HK-2 (cell line): ENCODE measurements around the gene ADRM1.

Experiments used
- DNase-seq: peaks from one replicate; pipeline ENCODE4 v3.0.0-alpha.2; 2018; ENCODE audit not compliant: unreplicated experiment

Gene ADRM1, protein sequence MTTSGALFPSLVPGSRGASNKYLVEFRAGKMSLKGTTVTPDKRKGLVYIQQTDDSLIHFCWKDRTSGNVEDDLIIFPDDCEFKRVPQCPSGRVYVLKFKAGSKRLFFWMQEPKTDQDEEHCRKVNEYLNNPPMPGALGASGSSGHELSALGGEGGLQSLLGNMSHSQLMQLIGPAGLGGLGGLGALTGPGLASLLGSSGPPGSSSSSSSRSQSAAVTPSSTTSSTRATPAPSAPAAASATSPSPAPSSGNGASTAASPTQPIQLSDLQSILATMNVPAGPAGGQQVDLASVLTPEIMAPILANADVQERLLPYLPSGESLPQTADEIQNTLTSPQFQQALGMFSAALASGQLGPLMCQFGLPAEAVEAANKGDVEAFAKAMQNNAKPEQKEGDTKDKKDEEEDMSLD

DNA sequence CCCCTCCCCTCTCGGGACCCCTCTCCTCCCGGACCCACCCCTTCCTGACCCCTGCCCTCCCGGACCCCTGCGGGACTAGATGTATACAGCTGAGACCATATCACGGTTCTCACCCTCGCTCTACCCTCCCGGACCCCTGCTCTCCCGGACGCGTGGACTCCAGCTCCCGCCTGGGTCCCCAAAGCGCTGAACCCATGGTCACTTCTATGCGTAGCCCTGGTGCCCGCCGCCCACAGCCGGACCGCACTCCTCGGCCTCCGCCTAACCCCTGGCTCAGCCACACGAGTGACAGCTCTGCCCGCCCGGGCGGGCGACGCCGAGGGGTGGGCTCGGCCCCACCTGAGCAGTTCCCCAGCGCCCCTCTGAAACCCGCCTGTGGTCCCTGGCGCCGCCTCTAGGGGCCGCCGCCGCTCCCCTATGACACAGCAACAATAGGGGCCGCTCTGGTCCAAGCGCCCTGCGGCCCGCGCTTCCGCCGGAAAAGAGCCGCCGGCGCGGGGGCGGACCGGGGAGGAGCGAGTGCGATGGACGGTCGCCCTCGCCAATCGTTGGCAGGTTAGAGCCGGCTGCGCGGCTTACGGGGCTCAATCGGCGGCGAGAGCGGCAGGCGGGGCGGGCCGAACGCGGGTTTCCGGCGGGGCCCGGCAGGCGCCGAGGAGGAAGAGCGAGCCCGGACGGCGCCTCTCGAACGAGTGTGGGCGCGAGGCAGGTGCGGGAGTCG is at the start of gene ADRM1:
TSS of gene ADRM1 (plus strand) at position 657 of the 721 bp plus-strand sequence. CDS start 572 bp downstream, outside the sequence.
- DNase-seq: peak; percentile 99

DNA sequence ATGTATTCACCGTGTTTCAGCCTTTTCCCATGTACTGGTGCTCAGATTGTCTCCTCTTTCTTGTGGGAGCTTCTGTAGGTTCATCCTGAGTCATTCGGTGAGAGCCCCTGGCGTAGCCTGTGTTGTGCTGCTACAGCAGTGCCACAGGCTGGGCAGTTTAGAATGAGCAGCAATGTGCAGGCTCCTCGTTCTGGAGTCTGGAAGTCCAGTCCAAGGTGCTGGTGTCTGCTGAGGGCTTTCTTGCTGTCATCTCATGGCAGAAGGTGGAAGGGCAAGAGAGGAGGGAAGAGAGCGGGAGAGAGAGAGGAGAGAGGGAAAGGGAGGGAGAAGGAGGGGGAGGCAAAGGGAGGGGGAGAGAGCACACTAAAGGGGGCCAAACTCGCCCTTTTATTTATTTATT is 49.4 kb upstream of the ADRM1 start:
- DNase-seq: no peak

DNA sequence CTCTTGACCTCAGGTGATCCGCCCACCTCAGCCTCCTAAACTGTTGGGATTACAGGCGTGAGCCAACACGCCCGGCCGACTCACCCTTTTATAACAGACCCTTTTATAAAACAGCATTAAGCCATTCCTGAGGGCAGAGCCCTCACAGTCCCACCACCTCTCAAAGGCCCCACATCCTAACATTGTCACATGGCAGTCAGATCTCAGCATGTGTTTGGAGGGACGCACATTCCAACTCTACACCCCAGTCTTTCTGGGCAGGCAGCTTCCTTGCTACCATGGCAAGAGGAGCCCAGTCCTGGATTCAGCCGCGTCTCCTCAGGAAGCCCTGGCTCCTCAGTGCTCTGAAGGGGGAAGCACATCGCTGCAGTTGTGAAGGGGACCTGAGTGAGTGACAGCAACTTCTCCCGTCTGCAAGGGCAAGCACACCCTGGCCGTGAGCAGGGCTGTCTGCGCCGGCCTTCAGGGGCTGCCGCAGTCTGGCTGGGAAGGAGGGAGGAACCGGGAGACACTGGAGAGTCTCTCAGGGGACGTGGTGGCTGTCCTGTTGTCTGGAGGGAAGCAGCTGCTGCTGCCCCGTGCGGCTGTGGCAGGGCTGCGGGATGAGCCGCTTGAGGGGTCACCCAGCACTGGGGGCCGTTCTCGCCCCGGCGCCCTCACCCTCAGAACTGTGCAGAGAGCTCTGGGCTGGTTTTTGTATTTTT is 48.6 kb upstream of the ADRM1 start:
- DNase-seq: no peak

DNA sequence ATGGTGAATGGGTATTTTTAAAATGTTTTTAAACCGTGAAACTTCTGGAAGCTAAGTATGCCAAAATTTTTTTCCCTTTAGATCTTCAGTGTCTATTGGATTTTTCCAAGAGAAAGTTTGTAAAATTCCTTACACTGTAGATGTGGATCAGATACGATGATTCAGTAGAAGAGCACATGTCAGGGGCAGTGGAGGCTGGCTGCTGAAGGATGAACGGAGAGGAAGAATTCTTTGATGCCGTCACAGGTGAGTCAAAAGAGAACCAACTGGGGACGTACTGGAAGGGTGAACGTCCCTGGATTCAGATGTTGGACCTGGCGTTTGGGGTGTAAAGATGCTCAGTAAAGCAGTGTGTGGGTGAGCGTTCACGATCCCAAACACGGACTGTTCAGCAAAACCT is 46.8 kb upstream of the ADRM1 start:
- DNase-seq: no peak

DNA sequence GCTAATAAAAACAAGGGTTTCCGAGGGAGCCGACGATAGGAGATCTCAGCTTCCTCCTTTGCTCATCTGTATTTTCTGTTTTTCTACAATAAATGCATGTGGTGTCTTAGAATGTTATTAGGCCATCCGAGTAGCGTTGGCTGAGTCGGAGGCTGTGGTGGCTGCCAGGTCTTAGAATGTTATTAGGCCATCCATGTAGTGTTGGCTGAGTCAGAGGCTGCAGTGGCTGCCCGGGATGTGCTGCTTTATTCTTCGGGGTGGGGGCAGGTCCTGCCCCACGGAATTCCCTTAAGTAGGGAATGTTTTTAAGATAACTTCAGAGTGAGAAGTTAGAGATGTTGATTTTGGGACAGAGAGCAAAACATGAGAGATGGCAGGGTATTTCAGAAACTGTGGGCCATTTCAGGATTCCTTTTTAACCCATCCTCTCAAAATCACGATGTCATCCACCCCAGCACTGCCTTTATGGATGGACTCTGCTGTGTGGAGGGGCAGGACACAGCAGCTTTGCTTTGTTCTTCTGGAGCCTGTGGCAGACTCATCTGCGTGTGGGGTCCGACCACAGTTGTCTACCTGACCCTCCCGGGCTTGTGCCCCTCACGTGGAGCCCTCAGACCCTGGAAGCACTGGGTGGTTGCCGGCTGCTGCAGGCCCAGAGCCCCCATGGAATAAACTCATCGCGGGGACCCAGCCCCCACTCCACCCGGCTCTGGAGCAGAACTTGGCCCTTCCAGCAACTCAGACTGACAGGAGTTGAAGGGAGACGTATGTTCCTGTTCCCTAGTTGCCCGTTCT is 44.1 kb upstream of the ADRM1 start:
- peak; percentile 67 for DNase-seq

DNA sequence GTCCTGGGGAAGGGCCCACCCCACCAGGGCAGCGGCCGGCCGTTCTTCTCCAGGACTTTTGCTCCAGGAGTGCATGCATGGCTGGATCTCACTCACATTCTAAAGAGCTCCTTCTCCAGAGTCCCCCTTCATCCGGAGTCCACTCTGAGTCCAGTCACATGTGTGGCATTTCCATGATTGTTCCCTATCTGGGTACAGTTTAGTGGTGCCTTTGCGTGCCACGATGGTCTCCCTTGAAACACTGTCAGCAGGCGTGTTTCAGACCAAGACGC is 43.6 kb upstream of the ADRM1 start:
- DNase-seq: no peak

DNA sequence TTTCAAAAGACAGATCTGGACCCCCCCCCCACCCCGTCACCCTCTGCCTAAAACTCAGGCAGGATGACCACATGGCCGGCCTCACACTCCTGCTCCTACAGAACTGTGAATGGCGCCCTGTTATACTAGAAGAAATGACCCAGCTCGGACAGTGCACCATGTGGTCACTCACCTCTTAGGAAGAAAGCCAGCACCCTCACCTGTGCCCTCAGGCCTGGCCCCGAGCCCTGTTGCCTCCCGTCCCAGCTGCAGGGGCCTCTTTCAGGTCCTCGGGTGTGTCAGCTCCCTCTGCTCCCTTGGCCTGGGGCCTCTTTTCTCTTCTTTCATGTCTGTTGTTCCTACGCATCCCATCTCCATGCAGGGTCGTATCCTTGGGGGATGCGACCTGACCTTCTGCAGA is 40.7 kb upstream of the ADRM1 start:
- DNase-seq: no peak

DNA sequence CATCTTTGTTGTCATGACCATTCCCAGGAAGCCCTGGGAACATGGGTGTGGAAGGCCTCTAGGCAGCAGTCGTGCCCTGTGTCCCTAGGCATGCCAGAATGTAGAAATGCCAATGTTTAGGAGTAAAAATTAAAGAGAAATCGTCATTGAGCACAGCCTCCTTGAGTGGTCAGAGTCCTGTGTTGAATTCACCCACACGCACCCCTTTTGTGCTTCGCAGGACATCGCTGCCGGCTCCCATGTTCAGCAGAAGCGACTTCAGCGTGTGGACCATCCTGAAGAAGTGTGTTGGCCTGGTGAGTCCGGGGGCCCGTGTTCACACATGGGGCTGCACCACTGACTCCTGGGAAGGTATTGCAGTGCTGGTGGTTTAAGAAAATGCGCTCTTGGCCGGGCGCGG is 39.4 kb upstream of the ADRM1 start:
- no peak for DNase-seq

DNA sequence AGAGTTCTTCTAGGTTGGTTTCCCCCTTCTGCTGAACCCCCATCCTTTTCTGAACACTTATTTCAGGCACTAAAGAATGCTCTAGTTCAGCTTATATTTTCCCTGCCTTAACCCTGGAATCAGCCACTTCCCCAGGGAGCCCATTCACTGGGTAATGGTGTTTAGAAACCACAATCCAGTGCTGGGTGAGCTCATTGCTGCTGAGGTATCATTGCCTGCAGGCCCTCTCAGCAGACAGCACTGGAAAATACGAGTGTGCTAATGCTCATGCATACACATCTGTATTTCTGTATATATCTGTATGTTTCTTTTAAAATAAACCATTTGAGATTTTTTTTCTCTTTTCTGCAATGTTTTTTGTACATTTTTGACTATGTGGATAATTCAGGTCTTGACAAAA is 37.4 kb upstream of the ADRM1 start:
- DNase-seq: no peak

DNA sequence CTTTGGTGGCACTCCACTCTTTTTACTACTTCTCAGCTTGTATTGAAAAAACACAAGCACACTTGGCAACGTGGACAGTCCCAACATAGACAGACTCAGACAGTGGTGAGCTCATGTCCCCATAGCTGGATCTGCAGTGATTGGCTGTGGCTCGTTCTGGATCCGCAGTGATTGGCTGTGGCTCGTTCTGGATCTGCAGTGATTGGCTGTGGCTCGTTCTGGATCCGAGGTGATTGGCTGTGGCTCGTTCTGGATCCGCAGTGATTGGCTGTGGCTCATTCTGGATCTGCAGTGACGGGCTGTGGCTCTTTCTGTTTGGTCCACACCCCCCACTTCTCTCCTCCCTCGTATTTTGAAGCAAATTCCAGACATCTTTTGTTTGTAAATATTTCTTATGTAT is 36.5 kb upstream of the ADRM1 start:
- DNase-seq: no peak

DNA sequence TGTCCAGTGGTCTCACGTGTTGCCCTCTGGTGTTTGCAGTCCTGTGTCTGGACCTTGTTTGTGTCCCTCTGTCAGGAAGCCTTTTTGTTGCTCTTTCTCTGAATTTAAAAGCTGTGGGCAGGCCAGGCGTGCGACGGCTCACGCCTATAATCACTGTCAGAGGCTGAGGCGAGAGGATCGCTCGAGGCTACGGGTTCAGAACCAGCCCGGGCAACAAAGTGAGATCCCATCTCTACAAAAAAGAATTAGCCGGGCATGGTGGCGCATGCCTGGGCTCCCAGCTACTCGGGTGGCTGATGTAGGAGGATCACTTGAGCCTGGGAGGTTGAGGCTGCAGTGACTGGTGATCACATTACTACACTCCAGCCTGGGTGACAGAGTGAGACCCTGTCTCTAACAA is 35.9 kb upstream of the ADRM1 start:
- no peak for DNase-seq

DNA sequence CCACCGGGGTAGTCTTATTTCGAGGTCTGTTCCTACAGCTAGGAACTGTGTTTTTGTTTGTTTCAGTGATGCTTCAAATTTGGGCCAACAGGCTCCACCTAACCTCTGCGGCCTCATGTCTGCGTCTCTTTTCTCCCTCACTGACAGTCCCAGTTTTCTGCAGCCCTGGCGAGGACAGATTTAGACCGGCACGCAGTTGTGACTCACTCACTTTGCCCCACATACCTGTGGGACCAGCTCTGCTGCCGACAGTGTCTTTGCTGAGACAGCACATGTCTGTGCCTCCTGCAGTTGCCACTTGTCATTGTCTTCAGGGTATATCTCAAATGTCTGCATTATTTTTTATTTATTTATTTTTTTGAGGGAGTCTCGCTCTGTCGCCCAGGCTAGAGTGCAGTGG is 35.3 kb upstream of the ADRM1 start:
- DNase-seq: no peak

DNA sequence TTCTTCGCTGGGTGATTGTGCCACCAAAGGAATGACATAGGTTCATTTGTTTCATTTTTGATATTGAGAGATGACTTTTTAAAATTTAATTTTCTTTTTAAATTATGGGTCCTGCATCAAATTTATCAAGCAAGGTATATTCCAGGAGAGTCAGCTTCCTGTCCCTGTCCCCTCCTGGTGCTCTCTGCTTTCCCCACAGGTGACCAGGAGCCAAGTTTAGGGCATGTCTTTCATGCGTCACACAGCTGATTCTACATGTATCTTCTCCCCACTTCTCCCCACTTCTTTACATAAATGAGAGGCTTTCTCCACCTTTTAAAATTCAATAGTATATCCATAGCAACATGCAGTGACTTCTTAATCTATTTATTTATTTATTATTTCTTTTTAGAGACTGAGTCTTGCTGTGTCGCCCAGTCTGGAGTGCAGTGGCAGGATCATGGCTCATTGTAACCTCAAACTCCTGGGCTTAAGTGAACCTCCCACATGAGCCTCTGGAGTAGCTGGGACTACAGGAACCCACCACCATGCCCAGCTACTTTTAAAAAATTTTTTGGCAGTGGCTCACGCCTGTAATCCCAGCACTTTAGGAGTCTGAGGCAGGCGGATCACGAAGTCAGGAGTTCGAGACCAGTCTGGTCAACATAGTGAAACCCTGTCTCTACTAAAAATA is 34.4 kb upstream of the ADRM1 start:
- DNase-seq: no peak

DNA sequence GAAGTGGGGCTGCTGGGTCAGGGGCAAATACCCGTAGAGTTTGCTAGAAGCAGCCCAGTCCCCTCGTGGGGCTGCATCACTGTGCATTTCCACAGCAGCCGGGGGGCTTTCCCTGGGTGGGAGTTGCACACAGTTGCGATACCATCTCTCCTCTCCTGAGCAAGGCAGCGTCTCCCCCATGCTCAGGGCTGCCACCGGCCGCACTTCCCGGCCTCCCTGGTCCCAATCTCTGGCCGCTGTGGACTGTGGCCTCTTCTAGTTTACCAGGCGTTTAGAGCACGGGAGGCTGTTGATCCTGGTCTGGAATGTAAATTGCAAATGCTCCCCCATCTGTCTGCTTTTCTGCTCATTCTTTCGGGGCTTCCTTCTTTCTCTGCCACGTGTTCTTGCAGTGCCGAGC is 33.4 kb upstream of the ADRM1 start:
- DNase-seq: no peak

DNA sequence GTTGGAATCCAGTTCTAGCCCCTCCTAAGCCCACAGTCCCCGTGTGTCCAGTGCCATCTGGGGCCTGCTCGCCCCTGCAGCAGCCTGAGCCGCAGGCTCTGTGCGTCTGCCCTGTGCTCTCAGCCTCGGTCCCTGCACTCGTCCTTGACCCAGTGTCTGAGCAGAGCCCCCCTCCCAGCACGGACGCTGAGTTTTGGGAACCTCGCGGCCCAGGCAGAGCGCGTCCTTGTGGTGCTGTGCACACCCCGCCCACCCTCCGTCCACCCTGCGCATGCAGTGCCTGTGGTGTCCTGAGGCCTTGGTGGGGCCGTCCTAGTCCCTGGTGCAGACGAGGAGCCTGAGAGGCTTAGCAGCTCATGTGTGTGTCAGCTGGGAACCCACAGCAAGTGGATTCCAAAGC is 32.9 kb upstream of the ADRM1 start:
- DNase-seq: no peak

DNA sequence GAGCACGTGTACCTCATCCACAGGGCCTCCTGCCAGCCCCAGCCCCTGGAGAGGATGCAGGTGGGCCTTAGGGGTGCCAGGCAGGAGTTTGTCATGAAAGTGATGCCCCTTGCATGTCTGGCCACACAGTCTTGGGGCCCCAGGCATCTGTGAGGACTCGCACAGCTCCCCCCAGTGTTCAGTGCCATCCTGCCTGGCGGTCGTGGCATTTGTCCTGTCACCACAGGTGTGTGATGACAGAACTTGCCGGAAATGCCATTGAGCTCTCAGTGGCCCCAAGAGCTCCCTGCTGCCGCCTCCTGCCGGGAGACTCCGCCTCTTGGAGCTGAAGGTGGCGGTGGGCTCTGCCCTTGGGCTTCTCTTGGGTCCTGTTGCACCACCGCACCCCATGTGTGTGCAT is 30.6 kb upstream of the ADRM1 start:
- DNase-seq: no peak

DNA sequence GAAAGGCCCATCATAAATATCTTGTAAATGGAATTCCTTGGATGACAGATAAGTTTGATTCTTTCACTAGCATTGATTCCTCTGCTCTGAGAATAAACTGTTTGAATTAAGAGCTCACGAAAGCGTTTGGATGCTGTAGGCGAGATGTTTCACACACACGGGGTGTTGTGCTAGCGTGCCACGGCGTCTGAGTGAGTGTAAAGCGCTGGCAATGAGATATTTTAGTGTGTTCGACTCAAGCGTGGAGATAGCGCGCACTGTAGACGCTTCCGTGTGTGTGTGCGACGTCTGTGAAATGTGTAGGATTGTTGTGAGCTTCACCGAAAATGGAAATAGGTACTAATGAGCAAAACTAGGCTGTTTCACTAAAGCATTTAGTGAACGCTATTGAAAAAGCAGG is 29.4 kb upstream of the ADRM1 start:
- no peak for DNase-seq

DNA sequence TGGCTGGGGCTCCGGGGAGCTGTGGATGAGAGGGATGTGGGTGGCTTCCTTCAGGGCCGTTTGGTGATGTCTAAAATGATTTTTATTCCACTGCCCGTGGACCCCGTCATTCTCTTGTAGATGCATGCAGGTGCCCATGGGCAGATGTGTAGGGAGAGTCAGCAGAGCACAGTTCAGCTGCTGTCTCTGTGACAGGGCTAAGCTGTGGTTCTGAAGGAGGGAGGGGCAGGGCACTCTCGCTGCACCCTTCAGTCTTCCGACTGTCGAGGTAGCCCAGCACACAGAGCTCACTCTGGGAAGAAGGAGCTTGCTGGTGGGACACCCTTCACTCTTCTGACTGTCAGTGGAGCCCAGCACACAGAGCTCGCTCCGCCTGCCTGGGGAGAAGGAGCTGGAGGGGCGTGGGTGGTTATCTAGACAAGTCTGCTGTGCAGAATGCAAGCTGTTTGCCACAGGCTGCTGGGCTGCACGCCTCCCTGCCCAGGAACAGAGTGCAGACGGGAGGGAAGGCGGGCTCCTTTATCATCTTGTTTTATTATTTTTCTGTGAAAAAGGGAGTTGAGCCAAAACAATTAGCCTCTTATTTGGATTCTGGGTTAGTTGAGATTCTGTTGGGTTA is 28.4 kb upstream of the ADRM1 start:
- no peak for DNase-seq

DNA sequence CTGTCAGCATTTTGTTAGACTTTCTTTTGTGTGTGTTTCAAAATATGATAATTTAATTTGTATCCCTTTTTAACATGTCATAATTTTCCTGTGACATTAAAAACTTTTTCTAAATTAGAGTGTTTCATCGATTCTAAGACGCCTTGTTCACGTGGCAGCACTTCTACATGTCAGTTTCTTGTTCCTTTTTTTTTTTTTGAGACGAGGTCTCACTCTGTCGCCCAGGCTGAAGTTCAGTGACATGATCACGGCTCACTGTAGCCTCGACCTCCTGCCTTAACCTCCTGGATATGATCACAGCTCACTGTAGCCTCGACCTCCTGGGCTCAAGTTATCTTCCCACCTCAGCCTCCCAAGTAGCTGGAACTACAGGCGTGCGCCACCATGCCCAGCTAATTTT is 27.6 kb upstream of the ADRM1 start:
- DNase-seq: no peak

DNA sequence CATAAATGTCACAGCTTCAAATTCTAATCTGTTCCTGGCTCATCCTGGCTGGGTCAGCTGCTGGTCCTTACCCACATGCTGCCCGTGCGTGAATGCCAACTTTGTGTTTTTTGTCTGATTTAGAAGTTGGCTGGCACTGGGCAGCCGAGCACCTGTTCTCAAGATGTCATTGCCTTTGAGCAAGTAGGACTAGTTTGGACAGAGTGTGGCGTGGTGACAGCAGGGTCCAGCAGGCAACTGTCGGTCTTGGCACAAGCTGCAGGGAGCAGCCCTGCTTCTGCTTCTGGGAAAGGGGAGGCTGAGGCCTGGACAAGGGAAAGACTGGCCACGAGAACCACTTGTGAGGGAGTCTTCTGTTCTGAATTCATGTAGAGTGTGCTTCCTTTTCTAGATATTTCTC is 26.4 kb upstream of the ADRM1 start:
- DNase-seq: no peak

DNA sequence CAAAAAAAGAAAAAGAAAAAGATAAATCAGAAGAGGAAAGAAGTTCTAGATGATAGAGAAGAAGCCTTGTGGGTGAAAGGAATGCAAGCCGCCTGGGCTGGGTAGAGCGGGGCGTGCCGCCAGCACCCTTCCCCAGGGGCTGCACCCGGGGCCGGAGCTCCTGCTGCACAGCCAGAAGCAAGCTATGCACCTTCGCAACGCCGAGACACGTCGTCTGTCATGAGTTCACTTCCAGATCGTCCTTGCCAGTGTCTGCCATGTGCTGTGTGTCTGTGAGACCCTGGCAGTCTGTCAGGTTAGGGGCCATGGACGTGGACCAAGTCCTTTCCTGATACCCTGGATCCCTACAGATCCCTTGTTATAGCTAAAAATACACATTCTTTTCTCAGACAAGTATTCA is 25.5 kb upstream of the ADRM1 start:
- no peak for DNase-seq
